CD4-positive, alpha-beta T cell treated with Interleukin-17A for 4 hours (primary cell): ENCODE measurements around the gene SPNS1.
"Not testable (repeated sequence)": the region's sequence is repeated elsewhere in the genome, so short reads cannot be mapped to it uniquely, and the experiment has no call there.

ENCODE experiments used
- DNase-seq: peaks from one replicate; pipeline ENCODE4 v3.0.0-alpha.2; 2020; ENCODE audit warnings: mixed read lengths

The SPNS1 gene, protein sequence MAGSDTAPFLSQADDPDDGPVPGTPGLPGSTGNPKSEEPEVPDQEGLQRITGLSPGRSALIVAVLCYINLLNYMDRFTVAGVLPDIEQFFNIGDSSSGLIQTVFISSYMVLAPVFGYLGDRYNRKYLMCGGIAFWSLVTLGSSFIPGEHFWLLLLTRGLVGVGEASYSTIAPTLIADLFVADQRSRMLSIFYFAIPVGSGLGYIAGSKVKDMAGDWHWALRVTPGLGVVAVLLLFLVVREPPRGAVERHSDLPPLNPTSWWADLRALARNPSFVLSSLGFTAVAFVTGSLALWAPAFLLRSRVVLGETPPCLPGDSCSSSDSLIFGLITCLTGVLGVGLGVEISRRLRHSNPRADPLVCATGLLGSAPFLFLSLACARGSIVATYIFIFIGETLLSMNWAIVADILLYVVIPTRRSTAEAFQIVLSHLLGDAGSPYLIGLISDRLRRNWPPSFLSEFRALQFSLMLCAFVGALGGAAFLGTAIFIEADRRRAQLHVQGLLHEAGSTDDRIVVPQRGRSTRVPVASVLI

DNA sequence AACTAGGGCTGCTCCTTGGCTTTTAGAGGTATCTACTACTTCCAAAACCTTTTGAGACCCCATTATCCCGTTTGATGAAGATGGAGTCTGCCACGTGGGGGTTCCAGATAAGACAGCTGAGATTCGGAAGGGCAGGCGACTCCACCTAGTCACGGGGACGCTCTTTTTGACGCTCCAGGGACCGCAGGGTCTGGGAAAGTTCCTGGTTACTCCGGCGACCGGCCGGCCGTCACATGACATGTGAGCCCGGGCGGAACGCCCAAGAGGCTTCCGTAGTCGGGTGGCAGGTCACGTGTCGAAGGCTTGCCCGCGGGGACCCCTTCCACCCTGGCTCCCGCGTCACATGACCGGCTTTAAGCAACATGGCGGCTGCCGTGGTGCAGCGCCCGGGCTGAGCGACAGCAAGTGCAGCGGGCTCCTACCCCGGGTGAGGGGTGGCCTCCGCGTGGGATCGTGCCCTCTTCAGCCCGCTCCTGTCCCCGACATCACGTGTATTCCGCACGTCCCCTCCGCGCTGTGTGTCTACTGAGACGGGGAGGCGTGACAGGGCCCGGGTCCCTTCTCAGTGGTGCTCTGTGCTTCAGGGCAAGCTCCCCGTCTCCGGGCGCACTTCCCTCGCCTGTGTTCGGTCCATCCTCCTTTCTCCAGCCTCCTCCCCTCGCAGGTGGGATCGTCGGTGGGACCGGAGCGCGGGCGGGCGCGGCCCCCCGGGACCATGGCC, at the start of gene SPNS1:
Gene SPNS1 (plus strand): TSS at position 342 of the 721 bp plus-strand sequence. CDS start 374 bp downstream, at position 716.
- peak; percentile 92 for DNase-seq

DNA sequence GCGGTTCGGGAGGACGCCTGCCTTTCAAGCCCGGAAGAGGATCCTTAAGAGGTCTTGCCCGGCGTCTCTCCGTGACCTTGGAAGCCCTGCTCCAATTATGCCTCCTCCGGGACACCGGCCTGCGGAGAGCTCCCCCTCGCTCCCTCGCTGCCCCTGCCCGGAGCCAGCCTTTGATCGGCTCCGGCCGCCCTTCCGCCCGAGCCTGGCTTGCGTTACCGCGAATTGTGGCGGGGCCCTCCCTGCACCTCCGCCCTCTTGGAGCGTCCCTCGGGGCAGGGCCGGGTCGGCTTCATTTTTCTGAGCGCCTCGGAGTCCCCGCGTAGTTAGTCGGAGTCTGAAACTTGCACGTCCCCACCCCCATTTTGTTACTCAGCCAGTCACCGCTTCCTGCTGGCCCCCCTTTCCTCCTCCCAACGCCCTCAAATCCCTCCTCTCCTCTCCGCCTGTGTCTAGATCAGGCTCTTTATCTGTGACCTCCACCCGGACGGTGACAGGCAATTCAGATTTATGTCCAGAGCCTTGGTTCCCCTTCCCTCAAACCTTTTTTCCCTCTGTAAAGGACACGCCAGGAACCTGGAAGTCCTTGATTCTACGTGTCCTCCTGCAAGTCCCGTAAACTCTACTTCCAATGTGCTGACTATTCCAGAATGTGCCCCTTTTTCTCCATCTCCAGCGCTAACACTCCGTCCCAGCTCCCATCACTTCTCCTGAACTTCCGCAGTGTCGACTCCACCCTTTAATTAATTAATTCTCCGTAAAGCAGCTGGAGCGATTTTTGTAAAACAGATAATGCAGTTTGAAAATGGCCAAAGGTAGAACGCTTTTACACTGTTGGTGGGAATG, 49.0 kb upstream of the SPNS1 start:
- DNase-seq: peak; percentile 85

DNA sequence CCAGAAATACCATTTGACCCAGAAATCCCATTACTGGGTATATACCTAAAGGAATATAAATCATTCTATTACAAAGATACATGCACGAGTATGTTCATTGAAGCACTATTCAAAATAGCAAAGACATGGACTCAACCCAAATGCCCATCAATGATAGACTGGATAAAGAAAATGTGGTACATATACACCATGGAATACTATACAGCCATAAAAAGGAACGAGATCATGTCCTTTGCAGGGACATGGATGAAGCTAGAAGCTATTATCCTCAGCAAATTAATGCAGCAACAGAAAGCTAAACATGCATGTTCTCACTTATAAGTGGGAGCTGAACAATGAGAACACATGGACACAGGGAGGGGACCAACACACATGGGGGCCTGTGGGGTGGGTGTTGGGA, 48.3 kb upstream of the SPNS1 start:
- DNase-seq: not testable (repeated sequence)

DNA sequence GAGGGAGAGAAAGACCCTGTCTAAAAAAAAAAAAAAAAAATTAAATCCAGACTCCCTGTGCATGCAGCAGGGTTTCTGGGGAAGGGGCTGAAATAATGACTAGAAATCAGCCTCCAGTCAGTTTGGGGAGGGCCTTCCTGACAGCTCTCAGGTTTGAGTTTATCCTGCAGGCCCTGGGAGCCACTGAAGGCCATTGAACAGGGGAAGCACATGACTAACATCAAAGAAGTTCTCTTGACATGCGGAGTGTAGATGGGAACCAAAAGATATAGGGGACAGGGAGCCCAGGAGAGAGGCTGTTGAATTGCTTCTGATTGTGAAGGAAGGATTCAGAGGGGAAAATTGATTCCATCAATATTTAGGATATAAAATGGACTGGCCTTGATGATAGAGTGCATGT, 46.8 kb upstream of the SPNS1 start:
- no peak for DNase-seq

DNA sequence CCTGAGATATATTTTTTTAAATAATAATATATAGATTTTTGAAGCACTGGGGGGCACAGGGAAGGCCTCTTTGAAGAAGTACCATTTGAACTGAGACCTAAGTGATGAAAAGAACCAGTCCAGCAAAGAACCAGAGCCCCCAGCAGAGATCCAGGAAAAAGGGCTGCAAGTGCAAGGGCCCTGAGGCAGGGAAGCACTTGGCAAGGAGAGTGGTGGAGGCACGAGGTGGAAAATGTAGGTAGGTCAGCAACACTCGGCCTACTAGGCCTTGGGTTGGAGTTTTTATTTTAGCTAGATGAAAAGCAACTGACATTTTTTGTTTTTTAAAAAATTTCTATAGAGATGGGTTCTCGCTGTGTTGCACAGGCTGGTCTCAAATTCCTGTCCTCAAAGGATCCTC, 44.4 kb upstream of the SPNS1 start:
- no peak for DNase-seq

DNA sequence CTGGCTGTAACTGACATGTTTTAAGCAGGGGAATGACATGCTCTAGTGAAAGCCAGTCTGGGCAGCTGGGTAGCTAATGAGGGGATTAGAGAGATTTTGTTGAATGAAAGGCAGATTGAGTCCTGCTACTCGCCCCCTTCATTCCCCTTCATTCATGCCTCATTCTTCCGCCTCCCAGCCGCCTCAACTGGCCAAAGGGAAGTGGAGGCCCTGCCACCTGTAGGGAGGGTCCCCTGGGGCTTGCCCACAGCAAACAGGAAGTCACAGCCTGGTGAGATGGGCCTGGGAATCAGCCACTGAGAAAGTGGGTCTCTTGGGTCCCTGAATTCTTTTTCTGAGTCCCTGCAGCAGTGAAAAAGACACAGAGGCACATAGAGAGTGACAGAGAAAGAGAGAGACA, 43.9 kb upstream of the SPNS1 start:
- DNase-seq: no peak

DNA sequence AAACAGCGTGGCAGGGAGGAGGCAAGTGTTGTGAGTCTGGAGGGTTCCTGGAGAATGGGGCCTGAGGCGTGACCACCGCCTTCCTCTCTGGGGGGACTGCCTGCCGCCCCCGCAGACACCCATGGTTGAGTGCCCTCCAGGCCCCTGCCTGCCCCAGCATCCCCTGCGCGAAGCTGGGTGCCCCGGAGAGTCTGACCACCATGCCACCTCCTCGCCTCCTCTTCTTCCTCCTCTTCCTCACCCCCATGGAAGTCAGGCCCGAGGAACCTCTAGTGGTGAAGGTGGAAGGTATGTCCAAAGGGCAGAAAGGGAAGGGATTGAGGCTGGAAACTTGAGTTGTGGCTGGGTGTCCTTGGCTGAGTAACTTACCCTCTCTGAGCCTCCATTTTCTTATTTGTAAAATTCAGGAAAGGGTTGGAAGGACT, 42.8 kb upstream of the SPNS1 start, which contains the start of gene CD19:
Gene CD19 (plus strand): TSS at position 171 of the 425 bp plus-strand sequence. CDS start 30 bp downstream, at position 201.
- DNase-seq: no peak

DNA sequence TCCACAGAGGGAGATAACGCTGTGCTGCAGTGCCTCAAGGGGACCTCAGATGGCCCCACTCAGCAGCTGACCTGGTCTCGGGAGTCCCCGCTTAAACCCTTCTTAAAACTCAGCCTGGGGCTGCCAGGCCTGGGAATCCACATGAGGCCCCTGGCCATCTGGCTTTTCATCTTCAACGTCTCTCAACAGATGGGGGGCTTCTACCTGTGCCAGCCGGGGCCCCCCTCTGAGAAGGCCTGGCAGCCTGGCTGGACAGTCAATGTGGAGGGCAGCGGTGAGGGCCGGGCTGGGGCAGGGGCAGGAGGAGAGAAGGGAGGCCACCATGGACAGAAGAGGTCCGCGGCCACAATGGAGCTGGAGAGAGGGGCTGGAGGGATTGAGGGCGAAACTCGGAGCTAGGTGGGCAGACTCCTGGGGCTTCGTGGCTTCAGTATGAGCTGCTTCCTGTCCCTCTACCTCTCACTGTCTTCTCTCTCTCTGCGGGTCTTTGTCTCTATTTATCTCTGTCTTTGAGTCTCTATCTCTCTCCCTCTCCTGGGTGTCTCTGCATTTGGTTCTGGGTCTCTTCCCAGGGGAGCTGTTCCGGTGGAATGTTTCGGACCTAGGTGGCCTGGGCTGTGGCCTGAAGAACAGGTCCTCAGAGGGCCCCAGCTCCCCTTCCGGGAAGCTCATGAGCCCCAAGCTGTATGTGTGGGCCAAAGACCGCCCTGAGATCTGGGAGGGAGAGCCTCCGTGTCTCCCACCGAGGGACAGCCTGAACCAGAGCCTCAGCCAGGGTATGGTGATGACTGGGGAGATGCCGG, 42.0 kb upstream of the SPNS1 start:
- no peak for DNase-seq

DNA sequence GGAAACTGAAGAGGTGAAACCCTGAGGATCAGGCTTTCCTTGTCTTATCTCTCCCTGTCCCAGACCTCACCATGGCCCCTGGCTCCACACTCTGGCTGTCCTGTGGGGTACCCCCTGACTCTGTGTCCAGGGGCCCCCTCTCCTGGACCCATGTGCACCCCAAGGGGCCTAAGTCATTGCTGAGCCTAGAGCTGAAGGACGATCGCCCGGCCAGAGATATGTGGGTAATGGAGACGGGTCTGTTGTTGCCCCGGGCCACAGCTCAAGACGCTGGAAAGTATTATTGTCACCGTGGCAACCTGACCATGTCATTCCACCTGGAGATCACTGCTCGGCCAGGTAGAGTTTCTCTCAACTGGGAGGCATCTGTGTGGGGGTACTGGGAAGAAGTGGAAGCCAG, 41.4 kb upstream of the SPNS1 start:
- DNase-seq: no peak

DNA sequence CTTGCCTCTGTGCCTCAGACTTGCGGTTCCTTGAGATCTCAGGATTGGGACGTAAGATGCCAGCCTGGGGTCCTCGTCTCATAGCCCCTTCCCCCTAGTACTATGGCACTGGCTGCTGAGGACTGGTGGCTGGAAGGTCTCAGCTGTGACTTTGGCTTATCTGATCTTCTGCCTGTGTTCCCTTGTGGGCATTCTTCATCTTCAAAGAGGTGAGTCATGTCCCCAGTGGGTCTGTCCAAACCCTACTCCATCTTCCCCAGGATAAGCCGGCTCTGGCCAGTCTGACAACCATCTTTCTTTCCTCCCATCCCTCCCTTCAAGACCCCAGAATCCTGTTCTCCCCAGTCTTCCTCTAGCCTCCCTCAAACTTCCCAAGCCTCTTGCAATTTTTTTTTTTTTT, 39.2 kb upstream of the SPNS1 start:
- DNase-seq: no peak

DNA sequence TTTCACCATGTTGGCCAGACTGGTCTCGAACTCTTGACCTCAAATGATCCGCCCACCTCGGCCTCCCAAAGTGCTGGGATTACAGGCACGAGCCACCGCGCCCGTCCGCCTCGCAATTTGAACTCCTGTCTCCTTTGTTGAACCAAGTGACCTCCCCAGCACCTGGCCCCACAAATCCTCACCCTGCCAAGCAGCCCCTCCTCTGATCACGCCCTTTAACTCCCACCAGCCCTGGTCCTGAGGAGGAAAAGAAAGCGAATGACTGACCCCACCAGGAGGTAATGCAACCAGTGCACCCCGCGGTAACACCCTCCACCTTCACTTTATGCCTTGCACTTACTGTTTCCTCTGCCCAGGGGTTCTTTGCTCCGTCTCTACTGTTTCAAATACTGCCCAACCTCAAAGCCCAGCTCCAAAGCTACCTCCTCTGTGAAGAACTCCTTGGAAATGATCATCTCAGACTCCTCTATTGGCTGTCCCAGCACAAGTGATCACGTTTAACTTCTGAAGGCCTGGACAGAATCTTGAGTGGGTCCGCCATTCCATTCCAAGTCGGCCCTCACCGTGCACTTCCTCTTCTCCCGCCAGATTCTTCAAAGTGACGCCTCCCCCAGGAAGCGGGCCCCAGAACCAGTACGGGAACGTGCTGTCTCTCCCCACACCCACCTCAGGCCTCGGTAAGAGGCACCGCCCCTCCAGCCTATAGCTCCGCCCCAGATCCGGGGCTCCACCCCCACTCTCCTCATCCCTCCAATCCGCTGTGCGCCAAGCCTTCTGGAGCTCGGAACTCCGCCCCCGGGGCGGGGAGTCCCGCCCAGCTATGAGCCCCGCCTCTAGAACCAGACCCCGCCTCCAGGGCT, 38.4 kb upstream of the SPNS1 start:
- peak; percentile 85 for DNase-seq

DNA sequence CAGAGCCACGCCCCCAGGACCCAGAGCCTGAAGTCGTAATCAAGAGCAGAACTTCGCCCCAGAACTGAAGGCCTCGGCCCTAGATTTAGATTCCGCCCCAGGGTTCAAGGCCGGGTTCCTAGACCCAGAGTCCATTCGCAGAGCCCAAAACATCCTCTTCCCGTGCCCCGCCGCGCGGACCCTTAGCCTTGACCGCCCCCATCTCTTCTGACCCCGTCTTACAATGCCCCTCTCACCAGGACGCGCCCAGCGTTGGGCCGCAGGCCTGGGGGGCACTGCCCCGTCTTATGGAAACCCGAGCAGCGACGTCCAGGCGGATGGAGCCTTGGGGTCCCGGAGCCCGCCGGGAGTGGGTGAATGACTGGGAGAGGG, 37.8 kb upstream of the SPNS1 start:
- DNase-seq: no peak

DNA sequence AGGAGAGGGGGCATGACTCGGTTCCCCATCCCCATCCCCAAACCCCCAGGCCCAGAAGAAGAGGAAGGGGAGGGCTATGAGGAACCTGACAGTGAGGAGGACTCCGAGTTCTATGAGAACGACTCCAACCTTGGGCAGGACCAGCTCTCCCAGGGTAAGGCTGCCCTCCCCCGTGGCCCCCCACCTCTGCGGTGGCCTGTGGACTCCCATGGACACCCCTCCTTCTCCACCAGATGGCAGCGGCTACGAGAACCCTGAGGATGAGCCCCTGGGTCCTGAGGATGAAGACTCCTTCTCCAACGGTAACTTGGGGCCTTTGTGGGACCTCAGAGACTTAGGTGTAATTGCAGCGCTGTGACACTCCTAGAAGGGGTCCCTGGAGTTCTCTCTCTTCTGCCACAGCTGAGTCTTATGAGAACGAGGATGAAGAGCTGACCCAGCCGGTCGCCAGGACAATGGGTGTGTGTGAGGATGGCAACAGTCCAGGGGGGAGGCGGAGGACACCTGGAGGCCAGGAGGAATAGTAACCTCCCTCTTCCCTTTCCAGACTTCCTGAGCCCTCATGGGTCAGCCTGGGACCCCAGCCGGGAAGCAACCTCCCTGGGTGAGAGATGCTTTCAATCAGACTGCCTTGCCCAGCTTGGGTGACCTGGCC, 37.2 kb upstream of the SPNS1 start:
- DNase-seq: no peak

DNA sequence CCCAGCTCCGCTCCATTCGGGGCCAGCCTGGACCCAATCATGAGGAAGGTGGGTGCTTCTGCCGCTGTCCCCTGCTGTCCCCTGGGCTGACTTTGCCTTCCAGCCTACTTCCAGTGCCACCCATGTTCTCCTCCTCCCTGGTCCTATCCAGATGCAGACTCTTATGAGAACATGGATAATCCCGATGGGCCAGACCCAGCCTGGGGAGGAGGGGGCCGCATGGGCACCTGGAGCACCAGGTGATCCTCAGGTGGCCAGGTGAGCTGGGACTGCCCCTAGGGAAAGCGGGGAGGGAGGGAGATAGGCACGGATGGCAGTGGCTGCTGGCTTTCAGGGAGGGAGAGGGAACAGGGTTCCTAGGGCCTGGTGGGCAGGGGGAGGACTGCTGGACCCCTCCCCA, 35.9 kb upstream of the SPNS1 start:
- DNase-seq: no peak

DNA sequence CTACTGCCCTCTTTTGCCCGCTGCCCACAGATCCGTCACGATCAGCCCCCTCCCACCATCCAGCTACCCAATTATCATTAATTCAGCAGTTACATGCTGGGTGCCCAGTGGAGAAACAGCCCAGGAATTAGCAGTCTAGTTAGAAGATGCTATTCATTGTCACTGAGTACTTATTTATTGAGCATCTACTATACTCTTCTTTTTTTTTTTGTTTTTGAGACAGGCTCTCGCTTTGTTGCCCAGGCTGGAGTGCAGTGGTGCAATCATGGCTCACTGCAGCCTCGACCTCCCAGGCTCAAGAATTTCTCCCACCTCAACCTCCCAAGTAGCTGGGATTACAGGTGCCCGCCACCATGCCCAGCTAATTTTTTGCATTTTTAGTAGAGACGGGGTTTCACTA, 34.8 kb upstream of the SPNS1 start:
- DNase-seq: not testable (repeated sequence)

DNA sequence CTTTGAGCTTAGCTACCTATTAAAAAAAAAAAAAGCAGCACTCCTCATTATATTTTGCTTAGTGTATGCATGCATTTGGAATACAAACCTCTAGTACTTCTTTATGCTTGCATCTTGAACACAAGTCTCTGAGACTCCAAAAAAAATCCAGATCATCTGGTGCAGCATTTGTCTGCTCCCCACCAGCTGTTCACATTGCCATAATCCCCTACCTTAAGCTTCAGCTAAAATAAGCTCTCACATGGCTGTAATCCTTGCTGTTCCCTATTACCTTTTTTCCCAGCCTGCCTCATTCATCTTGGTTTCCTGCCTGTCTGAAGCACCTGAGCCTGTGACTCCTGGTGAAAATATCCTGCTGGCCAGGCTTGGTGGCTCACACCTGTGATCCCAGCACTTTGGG, 31.3 kb upstream of the SPNS1 start:
- no peak for DNase-seq

DNA sequence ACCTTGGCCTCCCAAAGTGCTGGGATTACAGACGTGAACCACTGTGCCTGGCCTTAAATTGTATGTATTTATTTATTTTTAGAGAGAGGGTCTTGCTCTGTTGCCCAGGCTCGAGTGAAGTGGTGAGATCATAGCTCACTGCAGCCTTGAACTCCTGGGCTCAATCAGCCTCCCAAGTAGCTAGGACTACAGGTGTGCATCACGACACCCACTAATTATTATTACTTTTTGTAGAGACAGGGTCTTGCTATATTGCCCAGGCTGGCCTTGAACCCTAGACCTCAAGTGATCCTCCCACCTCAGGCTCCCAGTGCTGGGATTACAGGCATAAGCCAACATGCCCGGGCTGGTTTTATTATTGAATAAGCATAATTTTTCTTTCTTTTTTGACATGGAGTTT, 27.9 kb upstream of the SPNS1 start:
- DNase-seq: no peak

DNA sequence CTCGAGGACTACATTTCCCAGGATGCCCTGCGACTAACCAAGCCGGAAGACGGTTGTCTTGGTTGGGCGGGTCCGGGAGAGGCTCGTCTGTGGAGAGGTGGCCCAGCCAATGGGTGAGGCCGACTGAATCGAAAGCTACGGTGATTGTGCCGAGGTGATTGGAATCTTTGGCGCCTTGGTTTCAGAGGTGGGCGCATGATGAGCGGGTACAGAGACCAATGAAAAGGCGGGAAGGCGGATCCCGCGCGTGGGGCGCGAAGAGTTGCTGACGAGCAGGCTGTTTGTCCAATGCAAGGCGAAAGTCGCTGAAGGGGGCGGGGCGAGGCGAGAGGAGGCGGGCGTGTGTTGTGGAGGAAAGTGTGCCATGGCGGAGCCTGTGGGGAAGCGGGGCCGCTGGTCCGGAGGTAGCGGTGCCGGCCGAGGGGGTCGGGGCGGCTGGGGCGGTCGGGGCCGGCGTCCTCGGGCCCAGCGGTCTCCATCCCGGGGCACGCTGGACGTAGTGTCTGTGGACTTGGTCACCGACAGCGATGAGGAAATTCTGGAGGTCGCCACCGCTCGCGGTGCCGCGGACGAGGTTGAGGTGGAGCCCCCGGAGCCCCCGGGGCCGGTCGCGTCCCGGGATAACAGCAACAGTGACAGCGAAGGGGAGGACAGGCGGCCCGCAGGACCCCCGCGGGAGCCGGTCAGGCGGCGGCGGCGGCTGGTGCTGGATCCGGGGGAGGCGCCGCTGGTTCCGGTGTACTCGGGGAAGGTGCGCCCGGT, 23.7 kb upstream of the SPNS1 start, which contains the start of gene NFATC2IP:
Gene NFATC2IP (plus strand): TSS at position 290 of the 762 bp plus-strand sequence. CDS start 75 bp downstream, at position 365.
- peak; percentile 100 for DNase-seq

DNA sequence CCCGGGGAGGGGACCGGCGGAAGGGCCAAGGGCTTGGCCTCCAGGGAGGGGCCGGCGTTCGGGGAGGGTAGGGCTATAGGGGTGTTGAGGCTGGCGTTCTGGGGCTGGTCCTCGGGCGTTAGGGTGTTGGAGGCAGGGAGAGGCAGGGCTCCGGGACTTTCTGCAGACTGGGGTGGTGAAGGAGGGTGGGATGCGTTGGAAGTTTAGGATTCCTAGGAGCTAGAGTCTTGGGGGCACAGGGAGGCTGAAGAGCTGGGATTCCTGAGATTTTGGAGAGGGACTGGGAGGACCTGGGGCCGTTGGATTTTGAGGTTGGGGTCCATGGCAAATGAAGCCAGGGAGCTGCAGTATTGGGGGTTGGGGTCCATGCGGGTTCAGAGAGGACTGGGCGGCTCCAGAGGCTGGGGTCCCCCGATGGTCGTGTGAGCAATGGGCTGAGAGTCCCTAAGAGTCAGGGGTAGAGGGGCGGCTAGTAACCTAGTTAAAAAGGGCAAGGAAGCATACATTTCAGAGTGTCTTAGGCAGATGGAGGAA, 23.1 kb upstream of the SPNS1 start:
- DNase-seq: no peak
